ENCODE results near the gene HS1BP3.

Gene HS1BP3

GRCh38 chr2:20668871-20669475 is 18.1 kb upstream of the HS1BP3 start:
- Mint-ChIP-seq H3K9me3 (no peaks in the 10 kb centered on the region), H3K4me1 (peaks cover 14% of the 10 kb centered on the region), H3K27ac (no peak overlapping the region), H3K36me3 (ENCODE audit: low read depth) (no peaks in the 10 kb centered on the region), H3K4me3 (peak overlapping the region; percentile 34 to 58 (median 46)), H3K27me3 (ENCODE audit: low read depth) (peaks cover 96% of the 10 kb centered on the region)
- TF ChIP-seq CTCF (IDR thresholded peaks at IDR 0.05; ENCODE audit: unreplicated experiment in 3 of 3): no peak

GRCh38 chr2:20668451-20668850 is 17.6 kb upstream of the HS1BP3 start:
- H3K4me1 Mint-ChIP-seq: peaks cover 14% of the 10 kb centered on the region
- H3K36me3 Mint-ChIP-seq (ENCODE audit: low read depth): no peaks in the 10 kb centered on the region
- TF ChIP-seq CTCF (IDR thresholded peaks at IDR 0.05; ENCODE audit: unreplicated experiment in 3 of 3): no peak
- peaks cover 96% of the 10 kb centered on the region for H3K27me3 Mint-ChIP-seq (ENCODE audit: low read depth)
- H3K4me3 Mint-ChIP-seq: peak overlapping the region; percentile 57 to 81 (median 71)
- H3K27ac Mint-ChIP-seq: no peak overlapping the region
- no peaks in the 10 kb centered on the region for H3K9me3 Mint-ChIP-seq

GRCh38 chr2:20667531-20668401 is 16.9 kb upstream of the HS1BP3 start:
- H3K4me3 Mint-ChIP-seq: peak overlapping the region; percentile 57 to 81 (median 71)

GRCh38 chr2:20667151-20667530 is 16.2 kb upstream of the HS1BP3 start:
- Mint-ChIP-seq H3K4me1 (peaks cover 12% of the 10 kb centered on the region), H3K9me3 (no peaks in the 10 kb centered on the region), H3K4me3 (peak overlapping the region in 1 of 3 experiments; percentile 57), H3K27ac (no peak overlapping the region), H3K36me3 (ENCODE audit: low read depth) (no peaks in the 10 kb centered on the region), H3K27me3 (ENCODE audit: low read depth) (peaks cover 96% of the 10 kb centered on the region)
- peak in 2 of 3 experiments; percentile 5 to 6 for TF ChIP-seq CTCF (IDR thresholded peaks at IDR 0.05; ENCODE audit: unreplicated experiment in 3 of 3)

More at GRCh38 chr2:20667531-20668401, 16.9 kb upstream of the HS1BP3 start:
- Mint-ChIP-seq H3K27me3 (ENCODE audit: low read depth) (peaks cover 96% of the 10 kb centered on the region), H3K4me1 (peaks cover 14% of the 10 kb centered on the region), H3K36me3 (ENCODE audit: low read depth) (no peaks in the 10 kb centered on the region), H3K9me3 (no peaks in the 10 kb centered on the region), H3K27ac (no peak overlapping the region)
- no peak for TF ChIP-seq CTCF (IDR thresholded peaks at IDR 0.05; ENCODE audit: unreplicated experiment in 3 of 3)

- no peaks in the 10 kb centered on the region for H3K9me3 Mint-ChIP-seq
- H3K4me1 Mint-ChIP-seq: peaks cover 9% of the 10 kb centered on the region
- H3K36me3 Mint-ChIP-seq (ENCODE audit: low read depth): no peaks in the 10 kb centered on the region
- no peak within 1 kb of the TSS for H3K27ac Mint-ChIP-seq
- peaks cover 96% of the 10 kb centered on the region for H3K27me3 Mint-ChIP-seq (ENCODE audit: low read depth)
- TF ChIP-seq CTCF (IDR thresholded peaks at IDR 0.05; ENCODE audit: unreplicated experiment in 3 of 3): peak; percentile 24 to 38 (median 25)
- peak within 1 kb of the TSS; percentile 75 to 81 (median 81) for H3K4me3 Mint-ChIP-seq
Measured at GRCh38 chr2:20666304-20667150, 15.6 kb upstream of the HS1BP3 start, which contains the start of gene GDF7. Gene GDF7, plus strand, starts transcription at chr2:20667144. Its CDS starts 96 bp downstream, at chr2:20667240.

Measured in nephron (organoid).